OCI-LY3 (cell line): ENCODE measurements around the gene HOXA3.

Experiments used
- H2AFZ ChIP-seq: fragments of 200-600, 300-600 bp; shearing (Covaris generic); 2 replicates; pipeline ENCODE4 v1.6.0; 2014; ENCODE audit warnings: antibody characterized with exemption, low read depth, low read length
- H3K27ac ChIP-seq: fragments of 200-600, 300-600 bp; sonication (generic); 2 replicates; pipeline ENCODE4 v1.5.1; 2014; ENCODE audit warnings: mild to moderate bottlenecking, low read length, moderate library complexity, mixed read lengths
- H3K27me3 ChIP-seq: fragments of 200-600, 300-600 bp; sonication (generic); 2 replicates; pipeline ENCODE4 v1.6.1; 2014; ENCODE audit warnings: low read depth, low read length, mixed read lengths
- H3K36me3 ChIP-seq: fragments of 200-600, 300-600 bp; sonication (generic); replicated peaks from 2 replicates; pipeline ENCODE3; 2014; ENCODE audit warnings: low read depth, low read length, mixed read lengths
- H3K4me1 ChIP-seq: fragments of 300-600, 200-600 bp; sonication (generic); 2 replicates; pipeline ENCODE4 v1.6.1; 2014; ENCODE audit warnings: low read length, mixed read lengths
- H3K4me2 ChIP-seq: fragments of 200-600, 300-600 bp; sonication (generic); 2 replicates; pipeline ENCODE4 v1.6.1; 2014; ENCODE audit warnings: low read length, mixed read lengths
- H3K4me3 ChIP-seq: fragments of 300-600, 200-600 bp; sonication (generic); 2 replicates; pipeline ENCODE4 v1.5.1; 2014; ENCODE audit warnings: antibody characterized with exemption, mild to moderate bottlenecking, low read length, moderate library complexity
- H3K79me2 ChIP-seq: fragments of 300-600, 200-600 bp; shearing (Covaris generic); 2 replicates; pipeline ENCODE4 v1.6.1; 2014; ENCODE audit warnings: mild to moderate bottlenecking, low read length, mixed read lengths
- H3K9ac ChIP-seq: fragments of 300-600, 200-600 bp; shearing (Covaris generic); 2 replicates; pipeline ENCODE4 v1.6.0; 2014; ENCODE audit warnings: mild to moderate bottlenecking, low read length, moderate library complexity
- H3K9me3 ChIP-seq: fragments of 200-600, 300-600 bp; shearing (Covaris generic); 2 replicates; pipeline ENCODE4 v1.6.1; 2014; ENCODE audit warnings: low read length, mixed read lengths; ENCODE audit not compliant: insufficient read depth
- H4K20me1 ChIP-seq: fragments of 200-600, 300-600 bp; sonication (generic); 2 replicates; pipeline ENCODE4 v1.6.1; 2016; ENCODE audit warnings: low read length, mixed read lengths; ENCODE audit not compliant: insufficient read depth
- EZH2phosphoT487 ChIP-seq: fragments of 200-600 bp; shearing (Covaris generic); IDR thresholded peaks from 2 replicates; pipeline ENCODE4 v1.6.1; 2018; ENCODE audit warnings: antibody characterized with exemption, mixed run types, low read depth
- TF ChIP-seq, protein P1 (sequence below): fragments of 200-600, 300-600 bp; sonication (generic); IDR thresholded peaks from 2 replicates; pipeline ENCODE4 v1.5.1; 2014; ENCODE audit warnings: antibody characterized with exemption, low read length, low read depth

HOXA3 gene

DNA sequence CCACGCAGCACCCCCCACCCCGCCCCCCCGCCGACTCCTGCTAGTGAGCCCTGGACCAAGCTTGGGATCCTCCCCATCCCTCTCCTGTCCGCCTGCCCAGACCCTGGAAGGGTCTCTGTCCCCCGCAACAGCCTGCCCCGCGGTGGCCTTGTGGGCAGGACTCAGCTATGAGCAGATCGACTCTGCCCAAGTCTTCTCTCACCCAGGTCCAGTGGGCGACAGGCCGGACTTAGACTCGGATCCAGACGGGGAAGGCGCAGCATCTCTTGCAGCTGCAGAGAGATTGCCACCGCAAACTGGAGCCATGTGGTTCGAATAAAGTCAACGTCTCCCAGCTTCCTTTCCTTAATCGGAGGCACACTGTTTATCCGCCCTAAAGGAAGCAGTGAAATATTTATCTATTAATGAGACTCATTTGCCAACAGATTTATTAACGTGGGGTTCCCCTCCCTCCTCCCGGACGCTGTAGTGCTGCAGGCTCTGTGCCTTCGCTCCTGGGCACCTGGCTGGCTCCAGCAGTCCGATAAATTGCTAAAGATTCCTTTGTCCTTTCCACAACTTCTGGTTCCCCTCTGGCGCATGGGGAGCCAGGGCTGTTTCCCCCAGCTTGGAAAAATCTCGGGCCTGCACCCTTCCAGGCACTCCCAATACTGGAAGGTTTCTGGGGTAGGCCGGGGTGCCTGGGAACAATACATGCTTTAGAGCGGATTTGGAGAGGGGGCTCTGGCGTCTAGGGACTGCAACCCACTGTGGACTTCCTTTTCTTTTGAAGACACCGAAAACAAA is 4.7 kb upstream of the HOXA3 start:
- Histone ChIP-seq H3K27ac (no peak overlapping the region), H3K27me3 (no peaks in the 10 kb centered on the region), H3K9me3 (no peaks in the 10 kb centered on the region), H4K20me1 (no peaks in the 10 kb centered on the region), H3K36me3 (no peaks in the 10 kb centered on the region), H2AFZ (no peak overlapping the region), H3K9ac (no peak overlapping the region), H3K4me1 (0 out of 2 replicates have a peak, but pooled peaks cover 5% of the 10 kb centered on the region), H3K4me2 (no peak overlapping the region), H3K4me3 (no peak overlapping the region), H3K79me2 (no peaks in the 10 kb centered on the region)
- TF ChIP-seq EZH2phosphoT487 = no peak
- TF ChIP-seq, protein P1, sequence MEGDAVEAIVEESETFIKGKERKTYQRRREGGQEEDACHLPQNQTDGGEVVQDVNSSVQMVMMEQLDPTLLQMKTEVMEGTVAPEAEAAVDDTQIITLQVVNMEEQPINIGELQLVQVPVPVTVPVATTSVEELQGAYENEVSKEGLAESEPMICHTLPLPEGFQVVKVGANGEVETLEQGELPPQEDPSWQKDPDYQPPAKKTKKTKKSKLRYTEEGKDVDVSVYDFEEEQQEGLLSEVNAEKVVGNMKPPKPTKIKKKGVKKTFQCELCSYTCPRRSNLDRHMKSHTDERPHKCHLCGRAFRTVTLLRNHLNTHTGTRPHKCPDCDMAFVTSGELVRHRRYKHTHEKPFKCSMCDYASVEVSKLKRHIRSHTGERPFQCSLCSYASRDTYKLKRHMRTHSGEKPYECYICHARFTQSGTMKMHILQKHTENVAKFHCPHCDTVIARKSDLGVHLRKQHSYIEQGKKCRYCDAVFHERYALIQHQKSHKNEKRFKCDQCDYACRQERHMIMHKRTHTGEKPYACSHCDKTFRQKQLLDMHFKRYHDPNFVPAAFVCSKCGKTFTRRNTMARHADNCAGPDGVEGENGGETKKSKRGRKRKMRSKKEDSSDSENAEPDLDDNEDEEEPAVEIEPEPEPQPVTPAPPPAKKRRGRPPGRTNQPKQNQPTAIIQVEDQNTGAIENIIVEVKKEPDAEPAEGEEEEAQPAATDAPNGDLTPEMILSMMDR = no peak

DNA sequence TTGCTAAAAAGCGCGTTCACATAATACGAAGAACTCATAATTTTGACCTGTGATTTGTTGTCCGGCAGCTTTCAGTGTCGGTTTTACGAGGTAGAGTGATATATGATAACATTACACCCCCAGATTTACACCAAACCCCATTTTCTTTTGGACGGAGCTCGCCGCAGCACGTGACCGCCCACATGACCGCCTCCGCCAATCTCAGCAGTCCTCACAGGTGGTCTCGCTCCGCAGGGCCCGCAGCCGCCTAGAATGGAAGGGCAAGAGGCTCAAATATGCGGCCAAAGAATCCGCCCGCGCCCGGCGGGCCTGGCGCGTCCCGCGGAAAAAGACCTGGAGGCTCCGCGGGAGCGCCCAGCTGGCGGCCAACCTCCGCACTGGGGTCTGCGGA is 4.1 kb upstream of the HOXA3 start, which contains the start of gene HOXA7:
Gene HOXA7, minus strand, starts transcription at position 168 of the 391 bp plus-strand sequence. Its CDS starts 130 bp downstream, at position 38.
- Histone ChIP-seq H3K9me3 (no peaks in the 10 kb centered on the region), H3K9ac (no peak within 1 kb of the TSS), H3K27me3 (no peaks in the 10 kb centered on the region), H3K4me1 (0 out of 2 replicates have a peak, but pooled peaks cover 8% of the 10 kb centered on the region), H3K4me2 (no peak within 1 kb of the TSS), H4K20me1 (no peaks in the 10 kb centered on the region), H3K36me3 (no peaks in the 10 kb centered on the region), H3K79me2 (no peaks in the 10 kb centered on the region), H2AFZ (no peak within 1 kb of the TSS), H3K4me3 (no peak within 1 kb of the TSS), H3K27ac (no peak within 1 kb of the TSS)
- no peak for TF ChIP-seq EZH2phosphoT487
- TF ChIP-seq, protein P1 = no peak

DNA sequence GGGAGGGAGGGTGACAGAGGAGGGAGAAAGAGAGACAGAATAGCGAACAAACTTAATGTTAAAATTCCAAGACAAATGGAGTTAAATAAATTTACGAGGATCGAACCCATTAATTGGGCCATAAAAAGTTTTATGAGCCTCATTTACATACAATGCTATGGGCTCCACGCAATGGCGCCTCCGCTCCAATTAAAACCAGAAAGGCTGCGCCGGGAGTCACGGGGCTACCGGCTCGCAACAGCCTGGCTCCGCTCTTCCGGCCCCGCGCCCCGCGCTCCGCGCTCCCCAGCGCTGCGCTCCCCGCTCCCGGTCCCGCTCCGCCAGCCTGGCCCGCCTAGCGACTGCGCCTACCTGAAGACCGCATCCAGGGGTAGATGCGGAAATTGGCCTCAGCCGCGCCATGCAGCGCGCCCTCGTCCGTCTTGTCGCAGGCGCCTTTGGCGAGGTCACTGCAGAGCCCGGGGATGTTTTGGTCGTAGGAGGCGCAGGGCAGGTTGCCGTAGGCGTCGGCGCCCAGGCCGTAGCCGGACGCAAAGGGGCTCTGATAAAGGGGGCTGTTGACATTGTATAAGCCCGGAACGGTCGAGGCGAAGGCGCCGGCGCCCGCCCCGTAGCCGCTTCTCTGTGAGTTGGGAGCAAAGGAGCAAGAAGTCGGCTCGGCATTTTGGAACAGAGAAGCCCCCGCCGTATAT is 3.6 kb upstream of the HOXA3 start:
- TF ChIP-seq, protein P1 = no peak
- no peak for TF ChIP-seq EZH2phosphoT487
- H3K4me3 ChIP-seq = no peak overlapping the region
- H3K9me3 ChIP-seq = no peaks in the 10 kb centered on the region
- H3K36me3 ChIP-seq = no peaks in the 10 kb centered on the region
- no peaks in the 10 kb centered on the region for H3K79me2 ChIP-seq
- H4K20me1 ChIP-seq = no peaks in the 10 kb centered on the region
- H3K4me2 ChIP-seq = no peak overlapping the region
- H3K4me1 ChIP-seq = 0 out of 2 replicates have a peak, but pooled peaks cover 9% of the 10 kb centered on the region
- H3K27ac ChIP-seq = no peak overlapping the region
- H3K27me3 ChIP-seq = no peaks in the 10 kb centered on the region
- no peak overlapping the region for H2AFZ ChIP-seq
- H3K9ac ChIP-seq = no peak overlapping the region
